GM12864 (cell line): Measurements from ENCODE around the gene USP10.

Experiments used
- DNase-seq: peaks from one replicate; pipeline ENCODE4 v3.0.0-alpha.2; 2011; ENCODE audit warnings: low read depth
- H3K4me3 ChIP-seq: 2 replicates; pipeline ENCODE4 v1.5.1; 2011; ENCODE audit warnings: mild to moderate bottlenecking, low read depth, low read length, control low read depth
- CTCF ChIP-seq: IDR thresholded peaks from 2 replicates; pipeline ENCODE4 v1.5.1; 2011; ENCODE audit warnings: low read depth, mild to moderate bottlenecking, moderate library complexity, low read length, control low read depth, inconsistent platforms; ENCODE audit errors: missing control alignments

USP10 gene

DNA sequence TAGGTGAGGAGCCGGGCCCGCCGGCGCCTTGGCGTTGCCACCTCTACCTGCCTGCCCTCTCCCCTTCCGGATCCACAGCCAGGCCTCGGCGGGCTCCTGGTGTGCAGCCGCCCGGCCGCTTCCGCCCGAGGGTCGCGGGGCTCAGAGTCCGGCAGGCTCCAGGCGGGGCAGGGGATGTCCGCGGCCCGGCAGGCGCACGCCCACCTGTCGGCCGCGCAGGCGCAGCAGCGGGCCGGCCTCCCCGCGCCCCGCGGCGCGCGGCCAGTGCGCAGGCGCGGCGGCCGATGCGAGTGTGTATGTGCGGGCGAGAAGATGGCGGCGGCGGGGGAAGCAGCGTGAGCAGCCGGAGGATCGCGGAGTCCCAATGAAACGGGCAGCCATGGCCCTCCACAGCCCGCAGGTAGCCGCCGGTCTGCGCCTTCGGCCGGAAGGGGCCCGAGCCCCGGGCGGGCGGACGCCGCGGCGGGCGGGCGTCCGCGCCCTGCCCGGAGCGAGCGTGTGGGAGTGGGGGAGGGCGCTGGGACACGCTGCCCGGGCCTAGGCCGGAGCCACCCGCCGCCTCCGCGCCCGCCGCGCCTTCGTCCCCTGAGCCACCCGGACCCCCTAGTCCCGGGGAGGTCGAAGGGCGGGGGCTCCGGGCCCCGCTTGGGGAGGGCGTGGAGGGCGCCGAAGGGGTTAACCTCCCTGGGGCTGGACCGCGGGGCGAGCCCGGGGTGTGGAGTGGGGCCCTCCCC lies at the start of gene USP10:
USP10 (plus strand) TSS at position 289 of the 734 bp plus-strand sequence; CDS start at position 380, 91 bp downstream.
- no peak for DNase-seq
- TF ChIP-seq CTCF: no peak
- H3K4me3 ChIP-seq: peak within 1 kb of the TSS; percentile 70

DNA sequence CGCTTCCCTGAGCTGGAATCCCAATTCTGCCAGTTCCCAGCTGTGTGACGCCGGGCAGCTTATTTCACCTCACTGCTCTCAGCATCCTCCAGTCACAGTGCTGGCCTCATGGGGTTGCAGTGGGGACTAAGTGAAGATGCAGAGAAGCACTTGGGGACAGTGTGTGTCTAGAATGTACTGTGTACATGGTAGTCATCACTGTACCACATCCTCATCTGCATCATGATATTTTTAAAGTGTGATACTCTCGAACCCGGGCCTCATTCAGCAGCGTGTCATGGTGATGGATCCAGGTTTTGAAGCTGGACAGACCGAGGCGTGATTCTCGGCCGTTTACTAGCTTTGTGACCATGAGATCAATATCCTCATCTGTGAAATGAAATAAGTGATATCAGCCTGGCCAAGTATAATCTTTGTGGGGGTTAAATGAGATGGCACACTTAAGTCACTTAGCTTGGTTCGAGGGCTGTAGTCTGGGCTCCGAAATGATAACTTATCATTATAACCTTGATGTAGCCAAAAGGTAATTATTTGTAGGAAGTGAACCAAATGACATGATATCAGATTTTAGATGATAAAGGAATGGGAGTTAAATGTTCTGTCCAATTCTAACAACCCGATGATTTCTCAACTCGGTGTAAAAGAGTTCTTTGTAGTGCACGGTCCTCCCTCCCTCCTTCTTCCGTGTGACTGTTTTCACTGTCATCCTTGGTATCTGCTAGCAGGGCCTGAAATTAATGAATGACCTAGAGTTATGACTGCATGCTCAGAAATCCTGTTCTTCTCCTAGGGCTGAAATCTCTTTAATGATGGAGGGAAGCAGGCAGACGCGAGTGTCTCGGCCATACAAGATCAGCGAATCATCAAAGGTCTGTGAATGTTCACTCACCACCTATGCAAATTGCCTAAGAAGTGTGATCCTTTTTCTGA lies 49.5 kb upstream of the USP10 start:
- DNase-seq: no peak
- no peak overlapping the region for H3K4me3 ChIP-seq
- TF ChIP-seq CTCF: no peak

- no peak for DNase-seq
- H3K4me3 ChIP-seq: no peak overlapping the region
- no peak for TF ChIP-seq CTCF
Observed at GRCh38 chr16:84652566-84652965, 47.2 kb upstream of the USP10 start.

- no peak overlapping the region for H3K4me3 ChIP-seq
- no peak for TF ChIP-seq CTCF
- DNase-seq: no peak
Observed at GRCh38 chr16:84654238-84654637, 45.6 kb upstream of the USP10 start.

GRCh38 chr16:84654998-84655397 lies 44.8 kb upstream of the USP10 start:
- TF ChIP-seq CTCF: no peak
- no peak overlapping the region for H3K4me3 ChIP-seq
- DNase-seq: no peak

GRCh38 chr16:84656649-84657048 lies 43.2 kb upstream of the USP10 start:
- H3K4me3 ChIP-seq: no peak overlapping the region
- TF ChIP-seq CTCF: no peak
- no peak for DNase-seq
